Duodenal mucosa (tissue), 2 donors: ENCODE measurements around the gene PHACTR1.

Experiments
- H3K27ac ChIP-seq: one replicate; pipeline ENCODE4 v1.7.0; 2013; ENCODE audit warnings: low read depth, low read length
- H3K27me3 ChIP-seq, 2 donors: one replicate each; pipeline ENCODE4 v1.7.0; 2013; ENCODE audit warnings: low read length in 2 of 2, control low read depth in 1 of 2; ENCODE audit not compliant: insufficient read depth in 2 of 2, control insufficient read depth in 1 of 2
- H3K36me3 ChIP-seq, 2 donors: one replicate each; pipeline ENCODE4 v1.7.0; 2013; ENCODE audit warnings: low read length in 2 of 2, control low read depth in 1 of 2; ENCODE audit not compliant: insufficient read depth in 2 of 2, control insufficient read depth in 1 of 2
- H3K4me1 ChIP-seq, 2 donors: one replicate each; pipeline ENCODE4 v1.7.0; 2013; ENCODE audit warnings: low read length in 2 of 2, control low read depth in 1 of 2; ENCODE audit not compliant: insufficient read depth in 2 of 2, control insufficient read depth in 1 of 2
- H3K4me3 ChIP-seq, 2 donors: one replicate each; pipeline ENCODE4 v1.7.0; 2013; ENCODE audit warnings: low read length in 2 of 2, low read depth in 1 of 2
- H3K9ac ChIP-seq, 2 donors: one replicate each; pipeline ENCODE4 v1.7.0; 2013; ENCODE audit warnings: low read length in 2 of 2, low read depth in 1 of 2
- H3K9me3 ChIP-seq, 2 donors: one replicate each; pipeline ENCODE4 v1.7.0; 2013; ENCODE audit warnings: low read length in 2 of 2, control low read depth in 1 of 2; ENCODE audit not compliant: control insufficient read depth in 1 of 2

PHACTR1 gene

GRCh38 chr6:13180538-13180937, 464.0 kb downstream of the PHACTR1 start:
- no peak overlapping the region for H3K4me3 ChIP-seq
- no peaks in the 10 kb centered on the region for H3K36me3 ChIP-seq
- no peak overlapping the region for H3K27ac ChIP-seq
- no peaks in the 10 kb centered on the region for H3K9me3 ChIP-seq
- H3K27me3 ChIP-seq = peaks cover 0 to 3% of the 10 kb centered on the region in 2 donors
- no peak overlapping the region for H3K9ac ChIP-seq
- H3K4me1 ChIP-seq = peaks cover 0 to 4% of the 10 kb centered on the region in 2 donors

GRCh38 chr6:13181393-13181792, 464.8 kb downstream of the PHACTR1 start:
- Histone ChIP-seq H3K27ac (no peak overlapping the region), H3K9ac (no peak overlapping the region), H3K27me3 (no peaks in the 10 kb centered on the region), H3K36me3 (no peaks in the 10 kb centered on the region), H3K9me3 (no peaks in the 10 kb centered on the region), H3K4me1 (peaks cover 0 to 4% of the 10 kb centered on the region in 2 donors), H3K4me3 (peak overlapping the region in 1 of 2 donors; percentile 41)

- Histone ChIP-seq H3K27me3 (no peaks in the 10 kb centered on the region), H3K36me3 (no peaks in the 10 kb centered on the region), H3K9me3 (no peaks in the 10 kb centered on the region), H3K9ac (no peak overlapping the region), H3K4me3 (no peak overlapping the region), H3K4me1 (peaks cover 0 to 4% of the 10 kb centered on the region in 2 donors), H3K27ac (no peak overlapping the region)
Observed at GRCh38 chr6:13183415-13184088, 467.0 kb downstream of the PHACTR1 start.

GRCh38 chr6:13184089-13184468, 467.5 kb downstream of the PHACTR1 start:
- Histone ChIP-seq H3K9me3 (no peaks in the 10 kb centered on the region), H3K4me3 (no peak overlapping the region), H3K36me3 (no peaks in the 10 kb centered on the region), H3K9ac (no peak overlapping the region), H3K27ac (no peak overlapping the region), H3K27me3 (no peaks in the 10 kb centered on the region), H3K4me1 (peaks cover 0 to 4% of the 10 kb centered on the region in 2 donors)

GRCh38 chr6:13184547-13184946, 468.0 kb downstream of the PHACTR1 start:
- H3K9ac ChIP-seq = no peak overlapping the region
- no peak overlapping the region for H3K4me3 ChIP-seq
- H3K9me3 ChIP-seq = no peaks in the 10 kb centered on the region
- no peak overlapping the region for H3K27ac ChIP-seq
- H3K36me3 ChIP-seq = no peaks in the 10 kb centered on the region
- H3K4me1 ChIP-seq = peaks cover 0 to 4% of the 10 kb centered on the region in 2 donors
- H3K27me3 ChIP-seq = no peaks in the 10 kb centered on the region

- Histone ChIP-seq H3K4me1 (no peaks in the 10 kb centered on the region), H3K9me3 (no peaks in the 10 kb centered on the region), H3K9ac (no peak overlapping the region), H3K36me3 (no peaks in the 10 kb centered on the region), H3K27me3 (no peaks in the 10 kb centered on the region), H3K27ac (no peak overlapping the region), H3K4me3 (no peak overlapping the region)
Observed at GRCh38 chr6:13186861-13187260, 470.3 kb downstream of the PHACTR1 start.

GRCh38 chr6:13187692-13188091, 471.1 kb downstream of the PHACTR1 start:
- Histone ChIP-seq H3K27me3 (no peaks in the 10 kb centered on the region), H3K9me3 (no peaks in the 10 kb centered on the region), H3K9ac (no peak overlapping the region), H3K4me3 (no peak overlapping the region), H3K4me1 (no peaks in the 10 kb centered on the region), H3K36me3 (no peaks in the 10 kb centered on the region), H3K27ac (no peak overlapping the region)

GRCh38 chr6:13188306-13188705, 471.7 kb downstream of the PHACTR1 start:
- Histone ChIP-seq H3K9ac (no peak overlapping the region), H3K9me3 (no peaks in the 10 kb centered on the region), H3K27me3 (no peaks in the 10 kb centered on the region), H3K4me3 (no peak overlapping the region), H3K27ac (no peak overlapping the region), H3K36me3 (no peaks in the 10 kb centered on the region), H3K4me1 (no peaks in the 10 kb centered on the region)

GRCh38 chr6:13189710-13190109, 473.1 kb downstream of the PHACTR1 start:
- no peaks in the 10 kb centered on the region for H3K9me3 ChIP-seq
- H3K9ac ChIP-seq = no peak overlapping the region
- H3K4me3 ChIP-seq = no peak overlapping the region
- H3K36me3 ChIP-seq = no peaks in the 10 kb centered on the region
- H3K4me1 ChIP-seq = no peaks in the 10 kb centered on the region
- H3K27ac ChIP-seq = no peak overlapping the region
- no peaks in the 10 kb centered on the region for H3K27me3 ChIP-seq

- Histone ChIP-seq H3K27ac (no peak overlapping the region), H3K4me3 (no peak overlapping the region), H3K9me3 (no peaks in the 10 kb centered on the region), H3K9ac (no peak overlapping the region), H3K4me1 (no peaks in the 10 kb centered on the region), H3K36me3 (no peaks in the 10 kb centered on the region), H3K27me3 (no peaks in the 10 kb centered on the region)
Observed at GRCh38 chr6:13190376-13190775, 473.8 kb downstream of the PHACTR1 start.
